ENCODE measurements around the gene MYO5B.
"Not testable (repeated sequence)": the region's sequence is repeated elsewhere in the genome, so short reads cannot be mapped to it uniquely, and the experiment has no call there.

MYO5B gene

DNA sequence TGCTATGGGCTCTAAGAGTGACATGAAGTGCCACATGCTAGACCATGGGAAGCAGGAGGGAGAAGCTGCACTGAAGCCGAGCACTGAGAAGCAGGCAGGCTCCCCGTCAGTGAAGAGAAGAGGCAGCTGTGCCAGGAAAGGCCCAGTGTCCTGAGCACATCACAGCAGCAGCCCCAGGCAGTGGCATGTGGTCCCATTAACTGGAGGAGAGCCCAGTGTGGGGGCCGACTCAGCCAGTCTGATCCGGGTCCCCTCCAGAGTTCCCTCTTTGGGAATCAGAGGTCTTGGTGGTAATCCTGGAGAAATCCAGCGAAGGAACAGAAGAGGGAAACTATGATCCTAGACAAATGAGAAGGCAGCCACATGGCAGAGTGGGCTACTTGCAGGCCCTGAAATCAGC is 284.9 kb downstream of the MYO5B start:
- DNase-seq: no peak

DNA sequence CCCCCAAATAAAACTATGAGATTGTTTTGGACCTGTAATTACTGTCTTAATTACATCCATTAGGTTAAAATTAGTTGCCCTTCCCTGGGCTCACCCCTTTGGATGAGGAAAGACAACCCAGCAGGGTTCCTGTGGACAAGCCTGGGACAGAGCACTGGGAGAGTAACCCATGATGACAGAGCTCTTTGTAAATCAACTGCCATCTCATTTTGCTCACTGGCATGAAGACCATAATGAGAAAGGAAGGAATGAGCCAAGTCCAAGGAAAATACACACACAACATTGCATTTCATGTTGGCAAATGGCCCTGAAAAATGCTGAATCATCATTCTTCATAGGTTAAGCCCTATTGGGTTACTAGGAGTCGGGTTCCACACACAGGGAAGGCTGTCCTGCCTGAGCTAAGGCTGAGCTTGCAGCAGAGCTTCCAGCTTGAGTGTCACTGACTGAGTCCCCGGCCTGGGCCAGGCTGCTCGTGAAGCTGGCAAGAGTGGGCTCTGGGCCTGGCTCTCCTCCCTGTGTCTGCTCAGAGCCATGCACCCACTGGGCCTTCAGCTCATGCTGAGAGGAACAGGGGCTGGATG is 287.5 kb downstream of the MYO5B start:
- DNase-seq: no peak

DNA sequence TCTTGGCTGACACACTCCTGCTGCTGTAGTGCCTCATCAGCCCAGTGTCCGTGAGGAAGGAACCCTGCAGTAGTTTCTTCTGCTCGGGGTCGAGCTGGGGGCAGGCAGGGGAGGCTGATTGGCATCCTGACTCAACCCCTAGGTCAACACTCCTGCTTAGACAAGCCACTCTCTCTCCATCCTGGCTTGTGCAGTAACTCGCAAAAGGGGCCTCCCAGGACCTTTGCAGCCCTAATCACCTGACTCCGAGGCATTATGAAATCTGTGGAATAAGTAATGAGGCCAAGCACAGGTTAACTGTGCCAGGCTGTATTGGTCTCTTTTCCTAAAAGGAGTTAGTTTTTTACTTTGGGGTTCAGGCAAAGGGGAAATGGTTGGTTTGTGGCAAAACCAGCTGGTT is 289.2 kb downstream of the MYO5B start:
- no peak for DNase-seq

DNA sequence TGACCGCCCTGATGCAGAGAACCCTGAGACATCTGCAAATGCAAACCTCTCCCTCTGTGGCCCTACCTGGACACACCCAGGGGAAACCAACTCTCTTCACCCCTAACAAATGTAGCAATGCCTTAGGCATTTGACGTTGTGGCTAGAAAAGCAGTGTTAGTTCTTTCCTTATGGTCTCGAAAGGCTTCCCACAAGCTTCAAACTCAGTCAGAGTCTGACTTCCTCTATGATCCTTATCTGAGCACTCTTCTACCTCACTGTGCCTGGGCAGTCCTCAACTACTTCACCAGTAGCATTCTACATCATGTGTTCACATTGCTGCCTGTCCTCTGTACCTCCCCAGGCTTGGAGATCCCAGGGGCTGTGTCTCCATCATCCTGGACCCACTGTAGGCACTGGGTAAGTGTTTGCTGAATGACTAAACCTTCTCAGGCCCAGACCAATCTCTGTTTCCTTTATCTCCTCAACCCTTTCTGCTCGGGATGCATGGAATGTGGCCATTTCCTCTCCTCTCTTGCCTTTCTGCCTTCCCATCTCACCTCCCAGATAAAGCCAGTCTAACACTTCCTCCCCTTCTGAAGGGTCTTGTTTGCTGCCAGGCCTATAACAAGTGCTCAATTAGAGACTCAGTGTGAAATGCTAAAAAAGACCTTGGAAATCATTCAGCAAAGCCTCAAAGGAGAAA is 289.9 kb downstream of the MYO5B start:
- DNase-seq: no peak

DNA sequence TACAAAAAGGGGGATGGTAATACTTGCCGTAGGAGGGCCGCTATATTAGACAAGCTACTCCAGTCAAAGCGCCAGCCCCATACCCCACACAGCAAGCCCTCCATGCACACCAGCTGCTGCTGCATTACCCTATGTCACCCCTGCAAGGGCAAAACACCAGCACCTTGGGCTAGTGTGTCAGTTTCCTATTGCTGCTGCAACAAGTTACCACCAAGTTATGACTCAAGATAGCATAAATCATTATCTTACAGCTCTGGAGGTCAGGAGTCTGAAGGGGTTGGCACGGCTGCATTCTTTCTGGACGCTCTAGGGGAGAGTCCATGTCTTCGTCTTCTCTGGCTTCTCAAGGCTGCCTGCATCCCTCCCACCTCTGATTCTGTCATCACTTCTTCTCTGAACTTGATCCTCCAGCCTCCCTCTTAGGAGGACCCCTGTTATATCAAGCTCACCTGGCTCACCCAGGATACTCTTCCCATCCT is 293.0 kb downstream of the MYO5B start:
- DNase-seq: no peak

DNA sequence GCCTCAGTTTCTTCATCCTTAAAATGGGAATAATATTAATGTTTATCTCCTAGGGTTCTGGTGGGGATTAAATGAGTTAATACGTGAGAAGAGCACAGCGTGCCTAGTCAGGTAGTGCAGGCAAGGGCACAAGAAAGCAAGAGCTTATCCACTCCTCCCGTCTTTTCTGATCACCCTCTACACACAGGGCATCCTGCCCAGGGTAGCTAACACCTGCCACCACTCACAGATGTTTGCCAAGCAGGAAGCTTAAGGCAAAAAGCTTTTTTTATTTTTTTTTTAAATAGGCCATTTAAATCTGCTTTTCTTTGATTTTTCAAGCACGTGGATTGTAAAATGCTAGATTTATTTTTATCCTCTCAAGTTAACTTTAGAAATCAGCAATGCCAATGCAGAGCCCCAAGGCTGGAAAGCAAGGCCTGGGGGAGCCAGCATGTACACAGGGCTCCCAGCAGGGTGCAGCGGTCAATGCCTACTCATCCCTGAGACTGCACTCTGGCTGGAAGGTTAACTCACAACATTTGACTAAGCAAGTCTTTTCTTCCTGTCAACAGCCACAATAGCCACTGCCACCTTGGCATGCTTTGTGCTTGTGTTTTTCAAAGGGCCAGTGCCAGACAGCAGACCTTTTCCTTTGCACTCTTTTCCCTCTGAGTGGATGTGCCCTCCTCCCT is 295.2 kb downstream of the MYO5B start:
- no peak for DNase-seq

DNA sequence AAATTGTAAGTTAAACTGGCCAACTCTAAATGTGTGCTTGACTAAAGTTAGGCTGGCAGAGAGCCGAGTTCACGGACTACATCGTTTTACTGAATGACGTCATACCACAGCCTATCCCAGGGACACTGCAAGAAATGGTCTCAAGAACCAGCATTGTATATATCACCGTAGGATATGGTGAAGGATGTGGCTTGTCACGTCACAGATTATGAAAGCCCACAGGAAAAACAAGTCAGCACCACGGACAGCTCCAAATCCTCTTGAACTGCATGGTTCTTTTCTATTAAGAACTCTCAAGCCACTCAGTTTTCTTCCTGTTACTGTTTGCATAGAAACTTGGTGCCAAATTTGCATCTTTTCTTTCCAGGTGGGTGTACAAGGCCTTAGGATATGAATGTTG is 296.5 kb downstream of the MYO5B start:
- no peak for DNase-seq

DNA sequence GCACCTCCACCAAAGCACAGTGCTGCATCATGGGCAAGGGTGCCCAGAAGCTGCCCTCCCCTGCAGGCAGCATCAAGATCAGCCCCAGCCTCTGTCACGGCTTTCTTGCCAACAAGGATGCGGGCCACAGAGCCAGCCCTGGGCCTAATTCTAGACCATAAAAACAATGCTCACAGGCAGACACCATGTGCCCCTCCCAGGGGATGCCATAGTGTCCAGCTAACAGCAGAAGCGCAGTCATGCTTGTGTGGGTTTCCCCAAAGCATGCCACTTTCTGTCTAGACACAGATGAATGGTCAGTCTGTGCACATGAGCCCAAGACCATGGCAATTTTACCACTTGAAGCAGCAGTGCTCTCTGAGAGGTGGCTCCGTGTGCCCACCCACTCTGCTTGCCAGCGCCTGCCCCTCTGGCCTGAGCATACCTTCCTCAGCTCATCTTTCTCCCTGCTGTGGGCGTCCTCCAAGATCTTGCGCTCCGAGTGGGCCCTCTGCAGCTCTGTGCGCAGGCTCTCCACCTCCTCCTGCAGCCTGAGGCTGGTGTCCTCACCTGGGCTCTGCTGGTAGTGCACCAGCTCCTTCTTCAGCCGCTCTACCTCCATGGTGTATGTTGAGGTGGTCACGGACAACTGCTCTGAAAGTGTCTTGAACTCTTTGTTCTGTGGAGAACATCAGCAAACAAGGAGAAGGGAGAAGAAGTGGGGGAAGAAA is 300.3 kb downstream of the MYO5B start:
- no peak for DNase-seq

DNA sequence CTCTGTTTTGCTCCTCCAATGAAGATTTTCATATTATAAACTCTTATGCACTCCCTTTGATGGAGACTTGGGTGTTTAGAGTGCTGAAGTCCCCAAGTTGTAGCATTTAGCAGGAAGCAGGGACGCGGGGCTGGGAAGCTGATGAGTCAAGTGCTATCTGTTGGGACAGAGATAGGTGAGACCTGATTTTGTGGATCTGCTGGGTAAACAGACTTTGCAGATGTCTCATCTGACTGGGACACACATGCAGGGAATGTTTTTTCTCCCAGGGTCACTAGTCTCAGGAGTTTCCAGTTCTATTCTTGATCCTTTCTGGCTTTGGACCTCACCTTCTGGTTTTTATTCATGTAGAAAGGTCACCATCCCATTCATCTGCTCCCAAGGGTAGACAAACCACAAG is 301.9 kb downstream of the MYO5B start:
- no peak for DNase-seq

DNA sequence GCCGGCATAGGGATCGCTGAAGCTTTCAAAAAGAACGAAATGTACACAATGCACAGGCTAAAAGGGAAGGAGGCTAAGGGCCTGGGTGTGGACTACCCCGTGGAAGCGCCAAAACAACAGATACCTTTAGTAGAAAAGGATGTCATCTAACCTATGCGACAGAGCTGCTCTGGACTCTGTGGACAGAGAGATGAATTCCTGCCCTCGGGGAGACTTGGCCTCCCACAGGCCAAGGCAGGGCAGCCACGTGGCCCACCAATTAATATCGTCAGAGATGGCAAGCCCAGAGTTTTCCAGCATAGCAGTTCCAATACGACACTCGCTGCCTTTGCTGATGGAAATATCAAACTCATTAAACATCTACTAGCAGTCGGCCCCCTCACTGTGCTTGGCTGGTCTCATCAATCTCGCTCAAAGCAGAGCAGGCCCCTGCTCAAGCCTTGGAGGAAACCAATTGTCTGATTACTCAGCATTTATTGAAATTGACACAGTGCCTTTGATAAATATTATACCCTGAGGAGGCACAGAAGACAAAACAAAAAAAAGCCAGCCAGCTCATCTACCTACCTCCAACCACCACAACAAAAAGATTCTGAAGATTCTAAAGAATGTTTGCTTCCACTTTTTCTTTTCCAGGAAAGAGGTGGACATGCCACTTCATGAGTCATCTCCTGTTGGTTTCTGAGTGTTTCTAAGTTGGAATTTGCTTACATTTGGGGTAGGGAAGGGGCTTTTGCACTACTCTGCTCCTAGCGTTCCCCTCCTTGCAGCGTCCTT is 302.6 kb downstream of the MYO5B start:
- DNase-seq: no peak

DNA sequence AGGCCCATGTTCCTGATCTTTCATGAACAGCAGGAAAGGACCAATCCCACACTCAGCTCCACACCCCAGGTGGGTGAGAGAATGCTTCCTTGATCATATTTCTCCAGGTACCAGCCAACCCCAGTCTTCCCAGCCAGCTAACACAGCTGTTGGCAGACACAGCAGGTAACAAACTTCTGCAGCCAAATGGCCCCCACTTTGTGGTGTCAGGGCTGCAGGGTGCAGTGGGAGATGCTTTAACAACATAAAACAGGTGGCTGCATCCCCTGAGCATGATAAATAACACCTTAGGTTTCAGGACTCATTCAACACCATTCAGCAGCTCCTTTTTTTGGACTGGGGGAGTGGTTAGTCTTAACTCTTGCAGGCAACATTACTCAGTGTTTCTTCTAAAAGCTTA is 304.9 kb downstream of the MYO5B start:
- no peak for DNase-seq

DNA sequence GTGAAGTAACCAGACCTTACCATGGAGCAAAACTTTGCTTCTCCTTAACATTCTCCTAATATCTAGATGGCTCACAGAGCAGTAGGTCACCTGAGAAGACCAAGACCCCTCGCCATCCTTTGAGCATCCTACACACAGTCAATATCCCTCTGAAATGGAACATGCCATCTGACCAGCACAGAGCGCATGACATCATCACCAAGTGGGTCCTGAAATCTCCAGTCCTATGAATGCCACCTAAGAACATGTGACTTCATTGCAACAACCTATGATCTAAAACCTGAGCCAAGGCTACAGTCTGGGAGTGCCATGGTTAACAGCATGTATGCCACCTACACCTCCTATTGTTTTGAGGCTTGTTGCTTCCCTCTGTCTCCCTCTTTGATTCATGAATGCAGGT is 305.4 kb downstream of the MYO5B start:
- DNase-seq: not testable (repeated sequence)

DNA sequence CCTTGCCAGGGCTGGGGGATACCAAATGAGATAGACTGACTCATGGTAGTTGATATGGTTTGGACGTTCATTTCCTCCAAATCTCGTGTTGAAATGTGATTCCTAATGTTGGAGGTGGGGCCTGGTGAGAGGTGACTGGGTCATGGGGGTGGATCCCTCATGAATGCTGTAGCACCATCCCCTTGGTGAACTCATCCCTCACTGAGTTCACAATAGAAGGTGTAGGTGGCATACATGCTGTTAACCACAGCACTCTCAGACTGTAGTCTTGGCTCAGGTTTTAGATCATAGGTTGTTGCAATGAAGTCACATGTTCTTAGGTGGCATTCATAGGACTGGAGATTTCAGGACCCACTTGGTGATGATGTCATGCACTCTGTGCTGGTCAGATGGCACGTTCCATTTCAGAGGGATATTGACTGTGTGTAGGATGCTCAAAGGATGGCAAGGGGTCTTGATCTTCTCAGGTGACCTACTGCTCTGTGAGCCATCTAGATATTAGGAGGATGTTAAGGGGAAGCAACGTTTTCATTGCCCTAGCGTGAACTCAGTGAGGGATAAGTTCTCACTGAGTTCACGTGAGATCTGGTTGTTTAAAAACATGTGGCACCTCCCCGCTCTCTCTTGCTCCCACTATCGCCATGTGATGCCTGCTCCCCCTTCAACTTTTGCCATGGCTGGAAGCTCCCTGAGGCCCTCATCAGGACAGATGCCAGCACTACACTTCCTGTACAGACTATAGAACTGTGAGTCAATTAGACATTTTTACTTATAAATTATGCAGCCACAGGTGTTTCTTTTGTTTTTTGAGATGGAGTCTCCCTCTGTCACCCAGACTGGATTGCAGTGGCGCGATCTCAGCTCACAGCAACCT is 307.8 kb downstream of the MYO5B start:
- no peak for DNase-seq

DNA sequence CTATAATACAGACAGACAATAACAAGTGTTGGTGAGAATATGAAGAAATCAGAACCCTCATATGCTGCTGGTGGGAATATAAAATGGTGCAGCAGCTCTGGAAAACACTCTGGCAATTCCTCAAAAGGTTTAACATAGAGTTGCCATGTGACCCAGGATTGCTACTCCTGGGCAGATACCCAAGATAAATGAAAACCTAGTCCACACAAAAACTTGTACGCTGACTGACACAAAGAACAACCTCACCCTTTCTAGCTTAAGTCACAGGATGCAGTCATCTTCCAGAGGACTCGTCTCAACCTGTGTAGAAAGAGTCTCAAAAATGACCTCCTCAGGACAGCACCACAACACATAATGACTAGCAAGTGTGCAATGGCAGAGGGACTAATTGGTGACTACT is 310.0 kb downstream of the MYO5B start:
- DNase-seq: no peak

DNA sequence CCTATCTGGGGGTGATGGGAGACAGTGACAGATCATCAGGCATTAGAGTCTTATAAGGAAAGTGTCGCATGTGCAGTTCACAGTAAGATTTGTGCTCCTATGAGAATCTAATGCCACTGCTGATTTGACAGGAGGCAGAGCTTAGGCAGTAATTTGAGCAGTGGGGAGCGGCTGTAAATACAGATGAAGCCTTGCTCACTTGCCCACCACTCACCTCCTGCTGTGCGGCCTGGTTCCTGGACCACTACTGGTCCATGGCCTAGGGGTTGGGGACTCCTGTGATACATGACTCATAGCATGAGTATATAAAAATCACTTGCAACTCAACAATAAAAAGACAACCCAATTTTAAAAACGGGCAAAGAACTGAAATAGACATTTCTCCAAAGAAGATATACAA is 310.5 kb downstream of the MYO5B start:
- no peak for DNase-seq

DNA sequence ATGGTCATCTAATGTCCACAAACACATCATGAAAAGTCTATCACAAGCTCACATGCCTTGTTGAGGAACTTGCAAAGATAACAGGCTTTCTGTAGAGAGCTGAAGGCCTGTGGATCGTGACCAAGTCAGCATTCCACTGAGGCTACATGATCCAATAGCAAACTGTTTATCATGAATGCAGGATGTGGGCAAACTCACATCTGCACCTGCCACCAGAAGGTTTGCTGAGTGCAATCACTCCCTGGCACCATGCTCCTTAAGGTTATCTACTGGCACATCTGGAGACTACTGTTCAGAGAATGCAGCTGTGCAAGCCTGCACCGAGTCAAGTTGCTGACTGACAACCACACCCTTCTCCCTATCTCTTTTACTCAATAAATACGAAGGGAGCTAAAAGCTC is 314.3 kb downstream of the MYO5B start:
- DNase-seq: no peak

DNA sequence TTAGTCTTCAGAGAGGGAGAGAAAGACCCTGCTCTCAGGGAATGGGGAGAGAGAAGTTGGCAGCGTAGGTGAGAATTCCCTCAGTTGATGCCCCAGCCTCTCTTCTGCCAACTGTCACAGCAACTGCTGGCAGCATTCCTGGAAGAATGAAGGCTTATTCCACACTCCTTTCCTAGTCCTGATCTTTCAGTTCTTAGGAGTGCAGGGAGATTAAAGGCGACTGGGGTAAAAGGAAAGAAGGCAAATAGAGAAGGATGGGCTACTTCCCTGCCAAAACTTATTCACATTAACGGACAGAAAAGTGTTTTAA is 315.7 kb downstream of the MYO5B start:
- no peak for DNase-seq

DNA sequence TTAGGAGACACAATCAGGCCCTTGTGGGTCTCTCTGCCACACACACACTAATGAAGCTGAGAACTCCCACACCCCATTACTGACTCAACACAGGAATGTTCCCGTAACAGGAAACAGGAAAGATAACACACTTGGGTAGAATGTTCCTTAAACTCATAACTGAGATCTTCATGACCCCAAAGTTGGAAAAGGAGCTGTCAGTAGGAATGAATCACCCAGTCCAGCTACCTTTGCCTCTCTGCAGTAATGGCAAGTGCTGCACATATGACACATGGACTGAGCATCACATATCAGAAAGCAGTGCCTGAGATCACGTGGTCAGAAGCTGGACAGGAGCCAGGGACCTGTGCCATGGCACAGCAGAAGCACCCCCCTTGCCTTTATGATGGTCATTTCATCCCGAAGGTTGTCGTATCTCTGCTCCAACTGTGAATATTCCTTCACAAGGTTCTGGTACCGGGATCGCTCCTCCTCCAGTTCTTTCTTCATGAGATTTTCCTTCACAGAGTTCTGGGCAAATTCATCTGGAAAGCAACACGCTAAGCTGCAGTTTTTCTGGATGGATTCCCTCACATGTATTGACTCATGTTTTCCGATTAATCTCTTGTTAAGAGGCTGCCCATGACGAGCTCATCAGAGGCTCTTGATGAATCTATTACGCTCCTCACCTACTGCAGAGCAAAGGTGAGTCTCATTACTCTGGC is 316.2 kb downstream of the MYO5B start:
- no peak for DNase-seq

DNA sequence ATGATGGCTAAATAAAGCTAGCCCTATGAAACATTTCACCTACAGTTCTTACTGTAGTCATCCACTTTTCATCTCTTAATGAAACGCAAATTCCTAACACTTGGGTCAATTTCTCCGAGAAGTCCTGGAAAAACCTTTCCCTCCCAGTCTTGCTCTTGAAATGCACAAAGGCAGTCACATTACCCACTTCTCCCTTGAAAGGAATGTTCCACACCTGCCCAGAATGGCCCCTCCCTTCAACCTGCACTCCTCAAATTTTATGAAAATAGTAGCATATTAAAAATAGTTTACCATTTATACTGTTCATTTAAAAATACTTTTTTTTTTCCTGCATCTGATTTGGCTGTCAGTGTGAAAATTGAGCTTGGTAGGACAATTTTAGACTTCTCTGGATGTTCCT is 316.9 kb downstream of the MYO5B start:
- no peak for DNase-seq

DNA sequence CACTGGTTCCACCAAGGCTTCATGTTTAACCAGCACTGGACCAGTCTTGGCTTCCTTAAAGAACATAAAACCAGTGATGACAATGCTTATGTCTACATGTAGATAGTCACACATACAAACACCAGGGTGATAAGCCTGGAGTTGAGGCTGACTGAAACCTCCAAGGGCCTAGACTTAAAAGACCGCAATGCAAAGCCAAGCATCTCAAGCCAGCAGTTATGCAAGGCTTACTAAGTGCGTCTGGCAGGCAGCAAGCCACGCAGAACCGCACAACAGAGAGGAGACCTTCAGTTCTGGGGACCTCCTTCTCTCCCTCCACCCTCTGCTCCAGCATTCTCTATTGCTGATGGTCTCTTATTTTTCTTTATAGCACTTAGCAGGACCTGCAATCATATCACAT is 318.4 kb downstream of the MYO5B start:
- DNase-seq: no peak

DNA sequence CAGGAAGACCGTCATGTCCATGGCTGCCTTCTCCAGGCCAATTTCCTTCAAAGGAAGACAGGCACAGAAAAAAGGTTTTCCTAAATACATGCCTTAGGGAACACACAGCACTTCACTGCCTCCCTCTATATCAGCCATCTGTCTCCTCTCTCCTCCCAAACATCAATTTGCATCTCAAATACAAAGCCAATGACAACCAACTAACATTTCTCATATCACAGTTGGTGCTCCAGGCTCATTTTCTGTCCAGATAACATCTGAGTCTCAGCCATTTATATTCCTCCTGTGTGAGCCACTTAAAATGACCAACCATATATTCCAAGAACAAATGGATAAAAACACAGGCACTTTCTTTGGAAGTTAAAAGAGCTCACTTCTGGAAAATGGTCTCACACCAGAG is 319.2 kb downstream of the MYO5B start:
- DNase-seq: no peak

DNA sequence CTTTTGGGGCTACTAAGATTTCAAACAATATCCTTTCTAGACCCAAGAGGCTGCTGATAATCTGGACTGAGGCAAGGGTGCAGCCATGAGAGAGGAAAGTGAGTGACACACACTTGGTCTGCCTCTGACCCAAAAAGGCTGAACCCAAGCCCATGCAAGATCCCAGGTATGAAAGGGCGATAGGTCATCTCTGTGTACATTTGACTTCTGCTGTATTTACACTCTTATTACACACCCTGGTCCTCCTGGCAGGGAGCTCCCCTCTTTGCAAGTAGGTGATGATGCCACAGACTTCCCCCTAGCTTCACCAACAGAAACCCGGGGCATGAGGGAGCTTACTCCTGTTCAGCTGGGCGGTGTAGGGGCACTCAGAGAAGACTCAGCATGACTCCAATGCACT is 319.8 kb downstream of the MYO5B start:
- no peak for DNase-seq

Measured in NCI-H1930 (cell line).